Testis (tissue), 5 donors: Measurements from ENCODE around the gene KPNA3. TPM values are rescaled to one million over a fixed set of nuclear protein-coding genes. Genes with fewer than 3 reads are reported as not detected.

Experiments used
- DNase-seq: peaks from one replicate; pipeline ENCODE4 v3.0.0-alpha.2; 2019
- H3K27ac ChIP-seq, 2 donors: fragments of 200-600 bp; sonication (generic); one replicate each; pipeline ENCODE4 v1.5.1; 2019
- H3K27me3 ChIP-seq: fragments of 200-600 bp; sonication (generic); one replicate; pipeline ENCODE4 v1.5.1; 2019
- H3K36me3 ChIP-seq: fragments of 200-600 bp; sonication (generic); one replicate; pipeline ENCODE4 v1.5.1; 2017; ENCODE audit warnings: low read depth; ENCODE audit errors: missing control alignments
- H3K4me1 ChIP-seq: fragments of 200-600 bp; sonication (generic); one replicate; pipeline ENCODE4 v1.5.1; 2019
- H3K4me3 ChIP-seq, 2 donors: fragments of 200-600 bp; sonication (generic); one replicate each; pipeline ENCODE4 v1.5.1; 2017 to 2019
- H3K9me3 ChIP-seq: fragments of 200-600 bp; sonication (generic); one replicate; pipeline ENCODE4 v1.5.1; 2017
- POLR2A ChIP-seq: fragments of 450-650 bp; IDR thresholded peaks from one replicate; pipeline ENCODE4 v1.6.1; 2017; ENCODE audit warnings: antibody characterized with exemption, mild to moderate bottlenecking, moderate library complexity
- WGBS, 2 donors: methylation state at CpG; one replicate each; pipeline ENCODE4 v1.1.5; 2018; 5-methylcytosine and 5-hydroxymethylcytosine counted together
- intact Hi-C: fragments of 100-400 bp; cut with DNase I; formaldehyde crosslinking; loops from one replicate; pipeline ENCODE4 v1.15.1; 2023; ENCODE audit warnings: low total_unique reads
- long read RNA-seq, 2 donors: transcript quantifications; one replicate each; lab custom pipeline, GENCODE V29; 2026
- polyA plus RNA-seq: library from polyadenylated mRNA; stranded (reverse); fragments of 350-450 nt; fragmentation: Illumina TruSeq; extraction: RNeasy Lipid Tissue Mini Kit (QIAGEN cat#74804); gene quantifications from one replicate; pipeline ENCODE4 v1.2.3, GENCODE V29; 2014; ENCODE audit warnings: low read depth, low replicate concordance; ENCODE audit not compliant: insufficient read depth
- total RNA-seq, 2 donors: library from RNA; depleted of rRNA; stranded (reverse); fragments of >200 nt; gene quantifications; one replicate each; pipeline ENCODE4 v1.2.3, GENCODE V29; 2016
- TF ChIP-seq, protein P1 (sequence below), 3 experiments: fragments of 450-650 bp in 2 of 3; fragments of 200-600 bp in 1 of 3; sonication (generic) in 1 of 3; IDR thresholded peaks; one replicate each; pipeline ENCODE4 v1.5.1; 2016 to 2019; ENCODE audit warnings: antibody characterized with exemption in 3 of 3, mild to moderate bottlenecking in 2 of 3, moderate library complexity in 1 of 3

Gene KPNA3
- total RNA-seq, result 10 to 100 TPM; 39.4 to 51.3 TPM
- 46.5 TPM for polyA plus RNA-seq
- long read RNA-seq, donor 1, full-length matches to known transcripts, result 10 of 10 reads
- long read RNA-seq, donor 1, partial matches to known transcripts, result 0 of 10 reads
- long read RNA-seq, donor 1, other reads (novel, unspliced or antisense), result 0 of 10 reads
- long read RNA-seq, donor 2, full-length matches to known transcripts, result 12 of 12 reads
- long read RNA-seq, donor 2, partial matches to known transcripts, result 0 of 12 reads
- long read RNA-seq, donor 2, other reads (novel, unspliced or antisense), result 0 of 12 reads

DNA sequence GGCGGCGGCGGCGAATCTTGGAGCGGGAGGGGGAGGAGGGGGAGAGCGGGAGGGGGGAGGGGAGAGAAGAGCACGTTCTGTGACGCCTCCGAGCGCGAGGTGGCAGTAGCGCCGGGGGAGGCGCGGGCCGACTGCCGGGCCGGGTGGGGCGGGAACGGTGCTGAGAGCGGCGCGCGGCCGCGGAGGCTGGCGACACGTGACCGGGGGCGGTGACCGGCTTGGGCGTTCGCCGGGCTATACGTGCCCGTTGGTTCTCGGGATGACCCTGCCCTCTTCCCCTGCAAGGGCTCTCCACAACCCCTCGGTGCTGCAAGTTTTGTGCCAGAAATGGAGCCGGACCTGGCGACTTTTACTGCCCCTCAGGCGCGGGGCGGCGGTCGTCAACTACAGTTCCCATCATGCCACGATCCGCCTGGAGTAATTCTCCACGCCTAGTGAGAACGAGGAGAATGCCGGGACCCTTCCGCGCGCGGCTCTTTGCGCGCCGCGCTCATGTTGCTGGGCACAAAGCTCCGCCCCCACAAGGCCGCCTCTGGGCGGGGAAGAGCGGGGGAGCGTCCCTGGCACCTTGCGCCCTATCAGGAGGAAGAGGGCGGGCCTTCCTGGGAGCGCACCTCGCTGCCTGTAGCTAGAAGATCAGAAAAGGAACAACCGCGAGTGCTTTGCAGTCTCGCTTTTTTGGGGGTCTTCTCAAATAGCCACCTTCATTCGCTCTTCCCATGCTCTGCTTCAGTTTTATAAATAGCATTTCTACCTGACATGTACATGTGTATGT lies at the start of gene KPNA3:
Gene KPNA3 (minus strand): TSS at position 133 of the 775 bp plus-strand sequence. CDS start 176 bp downstream, outside the sequence.
- Histone ChIP-seq H3K4me1 (peaks cover 4% of the 10 kb centered on the region), H3K36me3 (no peaks in the 10 kb centered on the region), H3K27me3 (no peaks in the 10 kb centered on the region), H3K27ac (peak within 1 kb of the TSS; percentile 73 to 97), H3K9me3 (no peaks in the 10 kb centered on the region), H3K4me3 (peak within 1 kb of the TSS; percentile 91 to 94)
- TF ChIP-seq POLR2A, result no peak
- TF ChIP-seq, protein P1, sequence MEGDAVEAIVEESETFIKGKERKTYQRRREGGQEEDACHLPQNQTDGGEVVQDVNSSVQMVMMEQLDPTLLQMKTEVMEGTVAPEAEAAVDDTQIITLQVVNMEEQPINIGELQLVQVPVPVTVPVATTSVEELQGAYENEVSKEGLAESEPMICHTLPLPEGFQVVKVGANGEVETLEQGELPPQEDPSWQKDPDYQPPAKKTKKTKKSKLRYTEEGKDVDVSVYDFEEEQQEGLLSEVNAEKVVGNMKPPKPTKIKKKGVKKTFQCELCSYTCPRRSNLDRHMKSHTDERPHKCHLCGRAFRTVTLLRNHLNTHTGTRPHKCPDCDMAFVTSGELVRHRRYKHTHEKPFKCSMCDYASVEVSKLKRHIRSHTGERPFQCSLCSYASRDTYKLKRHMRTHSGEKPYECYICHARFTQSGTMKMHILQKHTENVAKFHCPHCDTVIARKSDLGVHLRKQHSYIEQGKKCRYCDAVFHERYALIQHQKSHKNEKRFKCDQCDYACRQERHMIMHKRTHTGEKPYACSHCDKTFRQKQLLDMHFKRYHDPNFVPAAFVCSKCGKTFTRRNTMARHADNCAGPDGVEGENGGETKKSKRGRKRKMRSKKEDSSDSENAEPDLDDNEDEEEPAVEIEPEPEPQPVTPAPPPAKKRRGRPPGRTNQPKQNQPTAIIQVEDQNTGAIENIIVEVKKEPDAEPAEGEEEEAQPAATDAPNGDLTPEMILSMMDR (IDR thresholded peaks at IDR 0.05), result peak in 2 of 3 experiments; percentile 1 to 18
- intact Hi-C loops, result no loop called here
- 0% methylated on average over 5 to 58 of the region's 71 CpGs for WGBS, 2 donors
- DNase-seq, result peak; percentile 97

DNA sequence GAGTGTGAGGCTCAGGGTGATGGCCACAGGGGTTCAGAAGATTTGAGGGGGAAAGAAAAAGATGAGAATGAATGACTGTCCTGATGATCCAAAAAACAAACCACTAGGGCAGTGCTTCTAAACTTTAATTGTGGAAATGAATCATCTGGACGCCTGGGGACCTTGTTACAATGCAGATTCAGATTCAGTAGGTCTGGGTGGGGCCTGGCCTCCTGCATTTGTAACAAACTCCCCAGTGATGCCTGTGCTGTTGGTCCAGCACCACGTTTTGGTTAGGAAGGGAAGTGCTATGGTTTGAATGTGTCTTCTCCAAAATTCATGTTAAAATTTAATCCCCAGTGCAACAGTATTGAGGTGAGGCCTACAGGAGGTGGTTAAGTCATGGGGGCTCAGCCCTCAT lies 49.5 kb upstream of the KPNA3 start:
- Histone ChIP-seq H3K4me1 (no peaks in the 10 kb centered on the region), H3K4me3 (no peak overlapping the region), H3K27ac (no peak overlapping the region), H3K9me3 (no peaks in the 10 kb centered on the region), H3K27me3 (no peaks in the 10 kb centered on the region), H3K36me3 (no peaks in the 10 kb centered on the region)
- DNase-seq, result no peak
- intact Hi-C loops, result loop anchor here (10.0 kb wide), 1 partner anchor 187 kb away; no protein-coding TSS in a partner anchor
- WGBS, 2 donors, result 56 to 69% methylated on average over 2 of the region's 2 CpGs
- TF ChIP-seq, protein P1 (IDR thresholded peaks at IDR 0.05), result no peak
- TF ChIP-seq POLR2A, result no peak

GRCh38 chr13:49840675-49841074 lies 48.2 kb upstream of the KPNA3 start:
- Histone ChIP-seq H3K36me3 (no peaks in the 10 kb centered on the region), H3K4me3 (no peak overlapping the region), H3K27ac (no peak overlapping the region), H3K4me1 (no peaks in the 10 kb centered on the region), H3K9me3 (no peaks in the 10 kb centered on the region), H3K27me3 (no peaks in the 10 kb centered on the region)
- no peak for DNase-seq
- WGBS, 2 donors, result 88 to 98% methylated on average over 3 of the region's 3 CpGs
- intact Hi-C loops, result loop anchor here (10.0 kb wide), 1 partner anchor 186 kb away; no protein-coding TSS in a partner anchor
- no peak for TF ChIP-seq POLR2A
- TF ChIP-seq, protein P1 (IDR thresholded peaks at IDR 0.05), result no peak

DNA sequence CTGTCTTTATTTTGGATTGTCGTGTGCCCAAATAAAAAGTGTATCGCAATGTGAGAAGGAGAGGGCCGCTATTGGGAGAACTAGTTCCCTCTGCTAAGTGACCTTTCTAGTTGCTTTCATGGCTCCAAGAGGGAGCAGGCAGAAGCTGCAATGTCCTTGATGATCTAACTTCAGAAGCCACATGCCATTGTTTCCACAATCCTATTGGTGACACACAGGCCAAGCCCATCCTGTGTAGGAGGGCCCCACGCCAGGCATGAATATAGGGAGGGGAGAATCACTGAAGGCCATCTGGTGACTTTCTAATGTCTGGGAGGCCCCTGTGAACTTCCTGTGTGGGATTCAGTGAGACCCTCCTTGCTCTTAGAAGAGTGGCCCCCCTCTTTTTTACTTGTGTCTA lies 47.8 kb upstream of the KPNA3 start:
- intact Hi-C loops, result loop anchor here (10.0 kb wide), 1 partner anchor 185 kb away; no protein-coding TSS in a partner anchor
- no peaks in the 10 kb centered on the region for H3K9me3 ChIP-seq
- WGBS, 2 donors, result 74 to 77% methylated on average over 4 of the region's 4 CpGs
- no peaks in the 10 kb centered on the region for H3K36me3 ChIP-seq
- DNase-seq, result no peak
- no peak overlapping the region for H3K4me3 ChIP-seq
- no peaks in the 10 kb centered on the region for H3K27me3 ChIP-seq
- TF ChIP-seq, protein P1 (IDR thresholded peaks at IDR 0.05), result no peak
- no peak for TF ChIP-seq POLR2A
- no peaks in the 10 kb centered on the region for H3K4me1 ChIP-seq
- H3K27ac ChIP-seq, result no peak overlapping the region
